DMS153 treated with DMSO at 0.1 percent for 48 hours (cell line): Measurements from ENCODE around the gene YARS1.

Experiments used
- DNase-seq: peaks from one replicate; lab custom pipeline; 2025; ENCODE audit not compliant: unreplicated experiment; lab: John Stamatoyannopoulos, UW

YARS1 gene

DNA sequence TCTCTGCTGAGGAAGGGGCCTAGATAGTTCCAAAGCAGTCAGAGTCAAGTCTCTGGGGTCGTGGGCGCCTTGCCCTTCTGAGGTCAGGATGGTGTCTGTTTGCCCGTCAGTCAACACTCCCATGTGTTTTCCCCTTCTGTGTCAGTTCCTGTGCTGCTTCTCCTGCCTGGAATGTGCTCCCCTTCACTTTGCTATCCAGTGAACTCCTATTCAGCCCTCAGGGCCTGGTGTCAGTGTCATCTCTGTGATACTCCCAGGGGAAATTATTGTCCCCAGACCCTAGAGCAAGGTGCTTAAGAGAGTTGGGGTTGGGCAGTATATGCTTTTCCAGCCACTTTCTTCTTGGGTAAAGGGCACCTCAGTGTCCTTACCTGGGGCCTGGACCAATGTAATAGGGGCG lies 68.8 kb downstream of the YARS1 start:
- DNase-seq = no peak

DNA sequence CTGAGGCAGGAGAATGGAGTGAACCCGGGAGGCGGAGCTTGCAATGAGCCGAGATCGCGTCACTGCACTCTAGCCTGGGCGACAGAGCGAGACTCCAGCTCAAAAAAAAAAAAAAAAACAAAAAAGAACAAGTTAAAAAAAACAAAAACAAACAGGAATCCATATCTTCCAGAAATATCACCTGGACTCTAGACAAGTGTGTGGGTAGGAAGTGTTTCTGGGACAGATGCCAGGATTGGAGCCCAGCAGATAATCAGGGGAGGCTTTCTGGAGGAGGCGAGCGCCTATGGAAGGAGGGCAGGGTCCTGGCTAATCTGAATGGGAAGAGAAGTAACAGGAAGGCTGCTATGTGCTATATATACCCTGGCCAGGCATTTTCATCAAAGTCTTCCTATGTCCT lies 71.0 kb downstream of the YARS1 start:
- no peak for DNase-seq

DNA sequence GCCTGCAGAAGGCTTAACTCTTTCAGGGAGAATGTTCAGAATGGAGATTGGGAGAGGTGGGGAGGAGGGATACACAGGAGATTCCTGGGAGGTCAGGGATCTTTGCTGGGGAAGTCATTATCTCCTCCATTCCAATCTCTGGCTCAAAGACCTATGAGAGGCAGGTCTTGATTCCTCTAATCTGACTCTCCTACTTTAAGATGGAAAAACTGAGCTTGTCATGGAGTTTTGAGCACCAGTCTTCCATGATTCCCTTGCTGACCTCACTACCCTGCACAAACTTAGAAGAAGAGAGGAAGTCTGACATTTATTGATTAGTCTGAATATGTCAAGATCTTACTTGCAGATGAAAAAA lies 73.1 kb downstream of the YARS1 start:
- no peak for DNase-seq

DNA sequence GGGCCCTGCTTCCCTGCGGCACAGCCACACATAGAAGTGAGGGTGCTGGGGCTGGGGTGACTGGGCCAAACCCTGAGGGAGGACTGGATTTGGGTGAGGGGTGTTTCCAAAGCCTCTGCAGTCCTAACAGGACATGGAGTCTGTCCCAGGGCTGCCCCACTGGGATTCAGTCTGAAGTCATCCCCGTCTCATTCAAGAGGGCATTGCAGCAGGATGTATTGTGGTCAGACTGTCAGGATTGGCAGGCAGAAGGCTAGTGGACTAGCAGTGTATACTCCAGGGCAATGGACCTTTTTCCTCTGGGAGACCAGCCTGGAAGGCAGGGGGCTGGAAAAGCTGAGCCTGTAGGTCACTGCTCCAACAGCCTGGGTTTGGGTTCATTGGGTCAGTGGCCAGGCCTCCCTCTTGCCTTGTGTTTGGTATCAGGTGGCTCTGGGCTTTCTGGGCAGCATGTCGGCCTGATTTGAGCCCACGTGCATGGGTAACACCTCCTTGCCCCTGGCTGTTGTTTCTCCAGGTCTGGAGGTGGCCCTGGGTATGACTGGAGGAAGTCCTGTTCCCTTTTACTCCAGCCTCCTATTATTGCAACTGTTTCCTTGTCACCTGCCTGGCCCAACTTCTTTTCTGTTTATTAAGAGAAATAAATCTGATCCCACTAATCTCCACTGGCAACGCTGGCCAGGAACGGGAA lies 73.6 kb downstream of the YARS1 start:
- DNase-seq = no peak

DNA sequence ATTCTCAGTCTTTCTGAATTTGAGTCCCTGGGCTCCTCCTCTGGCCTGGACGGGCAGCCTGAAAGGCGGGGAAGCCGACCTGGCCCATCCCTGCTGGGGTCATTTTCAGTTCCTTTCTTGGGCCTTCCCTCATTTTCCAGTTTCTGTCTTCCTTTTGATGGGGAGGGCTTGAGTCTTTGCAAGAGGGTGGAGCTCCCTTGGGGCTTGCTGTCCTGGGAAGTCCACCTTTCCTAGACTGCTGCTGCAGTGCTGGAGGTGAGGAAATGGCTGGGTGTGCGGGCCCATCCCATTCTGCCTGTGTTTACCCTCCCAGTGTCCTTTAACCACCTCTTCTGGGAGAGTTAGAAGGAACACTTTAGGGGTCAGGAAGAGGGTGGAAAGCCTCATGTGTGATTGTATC lies 74.2 kb downstream of the YARS1 start:
- DNase-seq = no peak

DNA sequence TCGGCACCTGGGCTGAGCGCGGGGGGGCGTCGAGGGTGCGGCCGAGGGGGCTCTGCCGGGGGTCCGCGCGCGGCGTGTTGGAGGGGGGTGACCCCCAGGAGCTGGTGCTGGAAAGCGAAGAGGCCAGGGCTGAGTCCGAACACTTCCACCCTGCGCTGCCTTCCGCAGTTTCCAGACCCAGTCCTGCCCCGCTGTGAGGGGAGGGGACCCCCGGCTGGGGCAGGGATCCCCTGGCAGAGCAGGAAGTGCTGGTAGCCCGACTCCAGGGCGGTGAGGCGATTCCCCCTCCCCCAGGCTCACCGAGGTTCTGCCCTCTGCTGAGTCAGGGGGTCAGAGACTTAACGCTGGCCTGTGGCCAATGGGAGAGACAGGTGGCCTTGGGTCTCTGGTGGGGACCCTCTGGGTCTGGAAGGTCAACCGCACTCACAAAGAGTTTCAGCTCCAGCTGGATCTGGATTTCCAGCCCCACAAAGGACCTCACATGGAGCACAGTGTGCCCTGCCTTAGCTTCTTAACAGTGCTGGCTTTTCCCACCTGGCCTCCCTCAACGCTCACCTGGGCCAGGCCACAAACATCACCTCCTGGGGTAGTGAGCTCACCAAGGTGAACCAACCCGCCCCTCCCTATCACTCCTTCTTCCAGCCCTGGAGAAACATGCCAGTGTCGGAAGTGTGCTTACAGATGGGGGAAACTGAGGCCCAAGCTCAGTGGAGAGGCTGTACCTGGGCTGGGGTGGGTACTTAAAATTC lies 74.8 kb downstream of the YARS1 start:
- no peak for DNase-seq

DNA sequence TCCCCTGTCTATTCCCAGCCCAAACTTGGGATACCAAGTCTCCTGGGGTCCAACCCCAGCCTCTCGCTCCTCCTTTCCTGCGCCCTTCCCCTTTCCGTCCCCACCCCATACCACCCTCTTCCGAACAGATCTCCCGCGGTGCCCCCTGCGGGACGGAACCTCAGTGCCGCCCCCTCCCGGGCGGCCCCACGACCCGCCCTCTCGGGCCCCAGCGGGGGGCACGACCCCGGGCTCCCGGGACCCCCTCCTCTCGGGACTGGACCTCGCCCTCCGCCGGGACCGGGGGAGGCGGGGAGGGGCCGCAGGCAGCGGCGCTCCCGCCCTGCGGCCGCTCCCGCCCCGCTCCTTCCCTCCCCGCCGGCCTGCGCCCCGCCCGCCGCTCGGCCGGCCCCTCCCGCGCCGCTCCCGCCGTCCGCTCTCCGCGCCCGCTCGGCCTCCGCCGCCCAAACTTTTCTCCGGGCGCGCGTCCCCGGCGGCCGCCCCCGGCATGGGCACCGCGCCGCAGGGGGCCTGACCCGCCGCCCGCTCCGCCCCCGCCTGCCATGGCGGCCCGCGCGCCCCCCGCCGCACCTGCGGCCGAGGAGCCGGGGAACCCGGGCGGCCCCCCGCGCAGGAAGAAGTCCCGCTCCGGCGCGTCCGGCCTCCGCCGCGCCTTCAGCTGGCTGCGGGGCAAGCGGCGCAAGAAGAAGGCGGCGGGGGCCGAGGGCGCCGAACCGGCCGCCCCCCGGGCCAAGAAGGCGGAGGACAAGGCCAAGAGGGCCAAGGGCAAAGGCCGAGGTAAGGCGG lies 75.6 kb downstream of the YARS1 start:
- no peak for DNase-seq

DNA sequence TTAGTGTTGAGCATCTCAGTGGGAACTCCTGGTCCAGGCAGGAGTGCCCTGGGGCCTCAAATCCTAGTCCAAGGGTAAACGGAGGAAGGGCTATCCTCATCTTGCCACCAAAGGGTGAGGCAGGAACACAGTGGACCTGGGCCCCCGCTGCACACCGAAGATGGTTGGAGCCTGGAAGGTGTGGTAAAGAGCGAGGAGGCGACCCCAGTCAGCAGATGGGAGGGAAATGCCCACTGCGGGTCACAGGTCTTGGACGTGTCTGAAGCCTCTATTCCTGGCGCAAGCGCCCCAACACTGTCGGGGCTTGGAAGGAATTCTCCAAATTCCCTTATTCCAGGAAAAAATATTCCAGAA lies 76.1 kb downstream of the YARS1 start:
- DNase-seq = no peak

DNA sequence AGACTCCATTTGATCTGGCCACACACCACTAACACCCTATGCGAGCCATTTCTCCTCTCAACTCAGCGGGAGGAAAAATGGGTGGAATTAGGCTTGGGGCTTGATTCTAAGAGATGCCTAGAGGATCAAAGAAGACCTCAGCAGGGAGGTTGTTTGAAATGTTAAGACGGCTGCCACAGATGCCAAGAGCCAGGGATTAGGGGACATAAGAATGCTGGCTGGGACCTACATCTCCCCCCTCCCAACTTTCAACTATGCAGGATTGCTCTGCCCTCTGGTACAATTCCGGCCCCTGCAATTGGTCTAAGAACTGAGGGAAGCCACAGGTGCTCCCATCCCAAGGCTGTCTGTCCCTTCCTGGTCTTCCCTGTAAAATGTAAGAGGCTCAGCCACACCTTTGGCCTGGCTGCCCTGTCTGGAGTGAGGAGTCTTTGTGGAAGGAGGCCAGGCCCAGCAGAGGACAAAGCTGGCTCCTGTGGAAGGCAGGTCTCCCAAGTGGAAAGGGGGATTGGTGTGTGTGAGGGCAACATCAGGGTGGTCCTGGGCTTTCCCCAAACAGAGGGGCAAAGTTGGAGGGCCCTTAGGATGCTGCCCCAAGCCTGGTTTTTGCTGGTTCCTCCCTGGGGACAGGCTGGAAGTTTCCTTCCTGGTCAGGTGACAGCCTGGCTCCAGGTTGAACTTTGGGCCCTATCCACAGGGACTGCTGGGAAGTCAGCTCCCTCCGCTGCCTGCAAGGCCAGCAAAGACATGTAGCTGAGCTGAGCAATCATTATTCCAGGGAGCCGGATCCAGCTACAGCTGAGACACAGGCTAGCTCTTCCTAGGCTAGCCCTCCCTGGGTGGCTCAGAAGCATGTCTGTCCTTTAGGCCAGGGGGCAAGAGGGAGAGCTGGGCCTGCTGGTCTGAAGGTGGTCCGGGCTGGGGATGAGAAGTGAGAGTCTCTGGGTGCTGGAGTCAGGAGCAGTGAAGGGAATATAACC lies 80.1 kb downstream of the YARS1 start:
- no peak for DNase-seq

DNA sequence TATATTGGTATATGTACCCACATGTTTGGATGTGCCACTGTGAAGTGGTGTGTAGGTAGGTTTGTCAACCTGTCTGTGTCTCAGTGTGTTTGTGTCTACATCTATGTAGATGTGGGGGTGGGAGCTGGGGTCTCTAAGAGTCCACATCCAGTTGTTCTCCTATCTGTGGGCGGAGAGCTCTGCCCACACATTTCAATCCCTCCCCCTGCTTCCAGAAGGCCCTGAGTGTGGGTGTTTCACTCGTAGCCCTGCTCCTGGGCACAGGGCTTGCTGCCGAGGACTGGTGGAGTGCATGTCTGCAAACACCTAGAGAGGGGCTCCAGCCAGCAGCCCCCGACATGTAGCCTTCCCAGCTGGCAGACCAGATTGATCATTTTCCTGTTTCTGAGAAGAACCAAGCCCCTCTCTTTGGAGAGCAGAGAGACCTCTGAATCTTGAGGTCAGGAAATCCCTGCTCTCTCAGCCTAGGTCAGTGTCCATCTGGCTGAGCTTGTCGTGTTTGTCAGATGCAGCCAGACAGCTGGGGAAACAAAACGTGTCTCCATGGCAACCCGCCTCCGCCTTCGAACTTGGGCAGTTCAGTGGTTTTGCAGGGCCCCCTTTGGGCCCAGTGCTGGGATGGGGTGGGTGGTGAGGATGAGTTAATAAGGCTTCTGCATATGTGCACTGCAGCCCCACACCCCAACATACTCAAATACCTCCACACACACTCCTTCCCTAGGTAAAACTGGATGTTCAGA lies 83.4 kb downstream of the YARS1 start:
- no peak for DNase-seq

DNA sequence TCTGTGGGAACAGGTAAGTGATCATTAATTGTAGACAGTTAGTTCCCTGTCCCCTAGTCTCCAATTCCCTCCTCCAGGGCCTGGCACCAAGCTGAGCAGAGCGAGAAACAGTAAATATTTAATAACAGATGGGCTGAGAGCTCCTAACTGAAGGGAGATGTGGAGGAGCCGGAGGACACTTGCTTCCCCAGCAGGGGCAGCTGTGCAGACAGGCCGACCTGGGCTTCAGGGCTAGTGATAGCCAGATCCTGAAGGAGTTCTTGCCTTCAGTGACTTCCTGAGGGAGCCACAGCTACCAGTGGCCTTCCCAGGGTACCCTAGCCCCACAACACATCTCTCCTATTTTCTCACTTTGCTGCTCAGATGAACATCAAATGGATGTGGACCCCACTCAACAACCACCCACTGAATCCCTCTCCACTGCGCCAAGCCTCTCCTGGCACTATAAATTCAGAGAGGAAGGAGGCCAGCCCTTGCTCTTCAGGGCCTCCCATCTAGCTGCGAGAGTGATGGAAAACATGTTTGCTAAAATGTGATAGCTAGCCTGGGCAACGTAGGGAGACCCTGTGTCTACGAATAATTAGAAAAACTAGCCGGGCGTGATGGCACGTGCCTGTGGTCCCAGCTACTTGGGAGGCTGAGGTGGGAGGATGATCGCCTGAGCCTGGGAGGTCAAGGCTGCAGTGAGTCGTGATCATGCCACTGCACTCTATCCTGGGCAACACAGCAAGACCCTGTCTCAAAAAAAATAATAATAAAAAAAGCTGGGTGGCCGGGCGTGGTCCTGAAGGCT lies 87.7 kb downstream of the YARS1 start:
- no peak for DNase-seq

DNA sequence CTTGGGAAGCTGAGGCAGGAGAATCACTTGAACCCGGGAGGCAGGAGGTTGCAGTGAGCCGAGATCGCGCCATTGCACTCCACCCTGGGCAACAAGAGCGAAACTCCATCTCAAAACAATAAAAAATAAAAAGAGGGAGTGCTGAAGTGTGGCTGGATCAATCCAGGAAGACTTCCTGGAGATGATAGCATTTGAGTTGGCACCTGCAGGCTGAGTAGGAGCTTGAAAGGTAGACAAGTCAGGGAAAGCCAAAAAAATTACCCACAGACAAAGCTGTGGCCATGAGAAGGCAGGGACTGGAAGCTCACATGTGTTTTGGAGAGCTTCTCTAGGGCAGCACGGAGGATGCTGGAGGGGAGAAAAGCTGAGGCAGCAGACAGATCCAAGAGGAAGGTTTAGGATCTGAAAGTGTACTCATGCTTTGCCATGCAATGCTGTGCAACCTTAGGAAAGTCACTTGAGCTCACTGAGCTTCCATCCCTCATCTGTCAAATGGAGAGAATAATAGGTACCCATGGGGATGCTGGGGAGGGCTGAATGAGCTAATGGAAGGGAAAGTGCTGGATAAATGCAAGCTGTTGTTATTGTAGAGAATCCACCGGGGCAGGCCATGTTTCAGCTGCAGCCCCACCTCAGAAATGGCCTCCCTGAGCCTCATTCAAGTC lies 88.6 kb downstream of the YARS1 start:
- no peak for DNase-seq

DNA sequence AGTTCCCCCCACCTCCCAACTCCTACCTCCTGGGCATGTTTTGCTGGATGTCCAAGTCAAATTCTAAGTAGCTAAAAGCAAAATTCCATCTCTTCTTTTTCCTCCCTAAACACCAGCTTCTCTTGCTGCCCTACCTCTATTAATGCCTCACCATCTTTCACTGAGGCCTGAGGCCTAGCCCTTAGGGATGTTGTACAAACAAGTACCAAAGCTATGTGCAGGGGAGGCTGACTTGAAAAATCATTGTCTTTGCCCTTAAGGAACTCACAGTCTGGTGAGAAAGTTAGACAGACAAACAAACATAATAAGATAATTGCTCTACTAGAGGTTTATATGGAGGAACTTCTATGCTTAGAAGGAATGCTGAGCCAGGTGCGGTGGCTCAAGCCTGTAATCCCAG lies 89.3 kb downstream of the YARS1 start:
- no peak for DNase-seq

DNA sequence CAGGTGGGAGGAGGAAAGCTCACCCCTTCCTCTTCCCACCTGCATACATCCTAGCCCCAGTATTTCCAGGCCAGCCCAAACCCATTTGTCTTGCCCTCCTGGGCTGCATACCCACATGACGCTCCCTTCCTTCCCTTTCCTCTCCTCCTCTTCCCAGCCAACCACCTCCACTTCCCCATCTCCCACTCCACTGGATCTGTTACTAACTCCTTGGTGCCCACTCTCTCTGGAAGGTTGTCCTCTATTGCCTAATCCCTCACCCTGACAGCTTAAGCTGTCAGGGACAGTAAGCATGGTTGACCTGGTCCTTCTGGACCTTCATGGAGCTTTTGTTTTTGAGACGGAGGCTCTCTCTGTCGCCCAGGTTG lies 91.6 kb downstream of the YARS1 start:
- no peak for DNase-seq
